Astrocyte of the spinal cord (primary cell): ENCODE results near the gene PANX2.

Source experiments
- DNase-seq: peaks from one replicate; pipeline ENCODE4 v3.0.0; 2011; ENCODE audit warnings: low read depth, low spot score
- H3K4me3 ChIP-seq: 2 replicates; pipeline ENCODE4 v1.5.1; 2011; ENCODE audit warnings: low read depth, mild to moderate bottlenecking, low read length, moderate library complexity
- in situ Hi-C: cut with HindIII; loops from 2 replicates; pipeline ENCODE4 v1.10.0; 2017; ENCODE audit warnings: low sequenced_read_pairs
- TF ChIP-seq, protein P1 (sequence below): IDR thresholded peaks from 2 replicates; pipeline ENCODE4 v1.5.1; 2012; ENCODE audit warnings: low read depth, mild to moderate bottlenecking, low read length, inconsistent platforms

PANX2 gene

DNA sequence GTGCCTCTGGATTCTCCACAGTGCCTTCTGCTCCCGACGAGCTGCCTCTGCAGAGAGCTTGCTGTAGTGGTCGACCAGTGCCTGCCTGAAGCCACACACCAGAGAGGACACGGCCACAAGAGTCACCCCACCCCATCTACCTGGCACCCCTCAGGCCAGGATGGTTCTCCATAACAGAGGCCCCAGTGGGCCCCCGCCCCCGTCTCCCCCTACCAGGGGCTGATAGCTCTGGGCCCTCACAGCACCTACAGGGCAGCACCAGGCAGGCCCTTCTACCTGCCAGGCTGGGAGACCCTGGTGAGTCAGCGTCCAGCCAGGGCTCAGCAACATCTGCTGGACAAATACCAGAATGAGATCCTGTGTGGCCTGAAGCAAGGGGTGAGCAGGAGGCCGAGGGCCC is 52.0 kb downstream of the PANX2 start:
- TF ChIP-seq, protein P1, sequence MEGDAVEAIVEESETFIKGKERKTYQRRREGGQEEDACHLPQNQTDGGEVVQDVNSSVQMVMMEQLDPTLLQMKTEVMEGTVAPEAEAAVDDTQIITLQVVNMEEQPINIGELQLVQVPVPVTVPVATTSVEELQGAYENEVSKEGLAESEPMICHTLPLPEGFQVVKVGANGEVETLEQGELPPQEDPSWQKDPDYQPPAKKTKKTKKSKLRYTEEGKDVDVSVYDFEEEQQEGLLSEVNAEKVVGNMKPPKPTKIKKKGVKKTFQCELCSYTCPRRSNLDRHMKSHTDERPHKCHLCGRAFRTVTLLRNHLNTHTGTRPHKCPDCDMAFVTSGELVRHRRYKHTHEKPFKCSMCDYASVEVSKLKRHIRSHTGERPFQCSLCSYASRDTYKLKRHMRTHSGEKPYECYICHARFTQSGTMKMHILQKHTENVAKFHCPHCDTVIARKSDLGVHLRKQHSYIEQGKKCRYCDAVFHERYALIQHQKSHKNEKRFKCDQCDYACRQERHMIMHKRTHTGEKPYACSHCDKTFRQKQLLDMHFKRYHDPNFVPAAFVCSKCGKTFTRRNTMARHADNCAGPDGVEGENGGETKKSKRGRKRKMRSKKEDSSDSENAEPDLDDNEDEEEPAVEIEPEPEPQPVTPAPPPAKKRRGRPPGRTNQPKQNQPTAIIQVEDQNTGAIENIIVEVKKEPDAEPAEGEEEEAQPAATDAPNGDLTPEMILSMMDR = no peak
- in situ Hi-C loops = no loop called here
- no peak overlapping the region for H3K4me3 ChIP-seq
- DNase-seq = no peak

DNA sequence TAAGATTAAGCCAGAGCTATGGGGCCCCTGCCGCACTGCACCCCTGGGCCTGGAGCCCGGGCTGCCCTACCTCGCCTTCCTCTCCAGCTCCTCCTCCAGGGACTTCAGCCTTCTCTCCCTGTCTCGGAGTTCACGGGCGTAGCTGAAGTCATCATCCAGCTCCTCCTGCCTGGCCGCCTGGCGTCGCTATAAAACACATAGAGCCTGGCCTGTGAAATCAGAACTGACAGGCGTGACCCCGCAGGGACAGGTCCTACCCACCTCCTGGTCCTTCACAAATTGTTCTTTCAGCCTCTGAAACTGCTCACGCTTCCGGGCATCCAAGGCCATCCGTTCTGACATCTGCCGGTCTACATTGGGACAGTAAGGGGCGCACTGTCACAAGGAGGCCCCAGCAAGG is 53.5 kb downstream of the PANX2 start:
- TF ChIP-seq, protein P1 = no peak
- DNase-seq = no peak
- H3K4me3 ChIP-seq = no peak overlapping the region
- in situ Hi-C loops = no loop called here

DNA sequence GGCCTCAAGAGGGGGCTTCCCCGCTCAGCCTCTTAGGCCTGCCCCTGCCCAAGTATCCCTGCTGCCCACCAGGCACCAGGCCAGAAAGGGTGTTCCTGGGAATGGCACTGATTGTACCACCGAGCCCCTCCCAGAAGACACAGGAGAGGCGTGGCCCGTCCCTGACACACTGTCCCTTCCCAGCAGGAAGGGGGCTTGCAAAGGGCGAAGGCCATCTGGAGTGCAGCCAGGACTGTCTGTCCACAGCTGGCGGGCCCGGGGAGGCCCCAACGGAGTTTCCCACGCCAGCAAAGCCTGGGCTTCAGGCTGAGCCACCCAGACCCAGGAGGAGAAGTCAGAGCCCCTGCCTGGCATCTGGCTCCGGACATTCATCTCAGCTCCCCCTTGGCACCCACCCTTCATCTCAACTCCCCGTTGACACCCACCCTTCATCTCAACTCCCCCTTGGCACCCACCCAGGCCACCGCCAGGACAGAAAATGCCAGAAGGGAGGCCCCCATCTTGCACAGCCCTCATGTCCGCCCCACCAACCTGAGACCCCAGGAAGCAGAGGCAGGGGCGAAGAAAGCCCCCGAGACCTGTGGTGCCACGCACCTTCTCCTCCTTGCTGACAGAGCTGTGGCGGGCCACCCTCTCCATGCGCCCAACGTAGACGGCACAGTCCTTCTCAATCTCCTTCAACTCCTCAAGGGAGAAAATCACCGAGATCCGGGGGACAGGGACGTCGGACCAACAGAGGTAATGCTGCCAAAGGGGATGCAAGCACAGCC is 54.9 kb downstream of the PANX2 start:
- no peak overlapping the region for H3K4me3 ChIP-seq
- in situ Hi-C loops = no loop called here
- TF ChIP-seq, protein P1 = no peak
- DNase-seq = no peak

DNA sequence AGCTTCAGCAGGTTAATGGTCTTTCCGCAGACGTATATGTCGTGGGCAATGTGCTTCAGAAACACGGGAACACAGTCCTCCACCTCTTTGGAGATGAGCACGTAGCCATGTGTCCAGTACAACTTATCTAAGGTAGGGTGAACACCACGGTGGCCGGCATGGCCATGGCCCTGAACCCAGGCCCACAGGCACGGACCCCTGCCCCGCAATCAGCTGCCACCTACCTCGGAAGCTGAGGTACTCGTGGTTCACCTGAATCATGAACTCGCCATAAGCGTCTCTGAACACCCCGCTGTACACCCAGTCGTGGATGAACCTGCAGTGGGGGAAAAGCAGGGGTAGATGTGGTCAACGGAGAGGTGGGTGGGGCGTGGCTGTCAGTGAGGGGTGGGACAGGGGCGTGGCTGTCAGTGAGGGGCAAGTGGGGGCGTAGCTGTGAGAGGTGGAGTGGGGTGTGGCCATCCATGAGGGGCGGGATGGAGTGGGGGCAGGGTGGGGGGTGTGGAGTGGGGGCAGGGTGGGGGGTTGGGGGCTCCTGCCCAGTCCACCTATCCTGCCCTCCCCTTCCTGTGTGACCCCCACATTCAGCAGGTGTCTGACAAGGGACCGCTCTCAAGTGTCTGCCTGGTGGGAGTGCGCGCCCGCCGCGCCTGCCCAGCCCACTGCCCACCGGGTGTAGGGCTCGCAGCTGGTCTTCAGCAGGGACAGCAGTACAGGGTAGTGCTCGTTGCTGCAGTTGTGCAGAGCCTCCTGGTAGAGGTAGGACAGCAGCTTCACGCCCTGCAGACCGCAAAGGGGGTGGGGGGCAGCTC is 55.7 kb downstream of the PANX2 start:
- no peak overlapping the region for H3K4me3 ChIP-seq
- in situ Hi-C loops = no loop called here
- TF ChIP-seq, protein P1 = no peak
- DNase-seq = no peak

DNA sequence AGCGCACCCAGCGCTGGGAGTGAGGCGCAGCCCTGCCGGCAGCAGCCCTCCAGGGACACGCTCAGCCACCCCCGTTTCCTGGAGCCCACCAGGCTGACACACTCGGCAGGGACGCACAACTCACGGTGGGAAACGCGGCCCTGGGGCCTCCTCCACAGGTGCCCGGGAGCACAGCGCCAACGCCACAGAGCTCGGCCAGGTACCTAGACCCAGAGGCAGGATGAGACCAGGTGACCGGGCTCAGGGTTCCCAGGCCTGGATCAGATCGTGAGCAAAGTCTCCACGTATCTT is 56.3 kb downstream of the PANX2 start:
- TF ChIP-seq, protein P1 = no peak
- no peak for DNase-seq
- H3K4me3 ChIP-seq = no peak overlapping the region
- in situ Hi-C loops = no loop called here

DNA sequence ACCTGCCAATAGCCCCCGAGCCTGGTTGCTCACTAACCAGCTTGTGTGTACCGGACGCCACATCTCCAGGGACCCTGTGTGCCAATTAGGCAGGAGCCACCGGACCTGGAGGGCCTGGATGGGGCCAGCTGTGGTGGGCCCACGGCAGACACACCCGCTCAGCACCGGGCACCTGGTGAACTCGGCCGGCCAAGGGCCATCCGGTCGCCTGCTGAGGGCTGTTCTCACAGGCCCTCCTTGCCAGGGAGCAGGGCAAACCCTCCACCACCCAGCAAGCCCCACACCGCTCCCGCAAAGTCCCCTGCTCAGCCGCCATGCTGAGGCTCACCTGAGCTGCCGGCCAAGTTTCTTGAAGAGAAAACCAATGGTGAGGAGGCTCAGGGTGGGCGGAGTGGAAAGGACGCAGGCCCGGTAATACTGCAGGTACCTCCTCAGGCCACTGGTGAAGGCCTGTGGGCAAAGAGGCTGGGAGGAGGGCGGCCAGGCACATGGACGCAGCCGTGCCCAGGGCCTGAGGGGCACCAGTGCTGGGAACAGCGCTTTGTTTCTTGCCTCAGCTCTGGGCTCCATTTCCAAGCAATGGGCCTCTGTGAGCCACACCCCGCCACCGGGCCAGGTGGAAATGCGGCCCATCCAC is 57.2 kb downstream of the PANX2 start:
- no peak for DNase-seq
- in situ Hi-C loops = no loop called here
- TF ChIP-seq, protein P1 = no peak
- no peak overlapping the region for H3K4me3 ChIP-seq
